Vagina (tissue), 2 donors: ENCODE results near the gene HCRT. TPM values are rescaled to one million over a fixed set of nuclear protein-coding genes. Genes with fewer than 3 reads are reported as not detected.

ENCODE experiments used
- DNase-seq, 2 donors: peaks; one replicate each; pipeline ENCODE4 v3.0.0-alpha.2; 2017; ENCODE audit errors: extremely low spot score in 2 of 2
- H3K27ac ChIP-seq: fragments of 200-600 bp; sonication (generic); one replicate; pipeline ENCODE4 v1.5.1; 2019
- H3K27me3 ChIP-seq: fragments of 200-600 bp; sonication (generic); one replicate; pipeline ENCODE4 v1.5.1; 2019
- H3K36me3 ChIP-seq, 2 donors: fragments of 200-600 bp; sonication (generic); one replicate each; pipeline ENCODE4 v1.5.1; 2017 to 2019
- H3K4me1 ChIP-seq: fragments of 200-600 bp; sonication (generic); one replicate; pipeline ENCODE4 v1.5.1; 2019
- H3K4me3 ChIP-seq, 2 donors: fragments of 200-600 bp; sonication (generic); 1 replicate in 1 of 2; 2 replicates in 1 of 2; pipeline ENCODE4 v1.5.1; 2016 to 2019
- H3K9me3 ChIP-seq: fragments of 200-600 bp; sonication (generic); one replicate; pipeline ENCODE4 v1.5.1; 2019
- CTCF ChIP-seq, 3 experiments: fragments of 450-650 bp in 2 of 3; fragments of 200-600 bp in 1 of 3; sonication (generic) in 1 of 3; IDR thresholded peaks; one replicate each; pipeline ENCODE4 v1.5.1; 2017 to 2019; ENCODE audit warnings: antibody characterized with exemption in 3 of 3, mild to moderate bottlenecking in 2 of 3, moderate library complexity in 2 of 3
- POLR2A ChIP-seq, 2 donors: fragments of 450-650 bp; IDR thresholded peaks; one replicate each; pipeline ENCODE4 v1.6.1; 2017; ENCODE audit warnings: antibody characterized with exemption in 2 of 2, mild to moderate bottlenecking in 2 of 2, moderate library complexity in 2 of 2
- POLR2AphosphoS5 ChIP-seq, 2 donors: sonication (generic); formaldehyde crosslinking; IDR thresholded peaks; one replicate each; pipeline ENCODE4 v1.9.0; 2017; ENCODE audit warnings: antibody characterized with exemption in 2 of 2, mild to moderate bottlenecking in 2 of 2, low read depth in 1 of 2; ENCODE audit not compliant: insufficient read depth in 1 of 2
- intact Hi-C: fragments of 100-400 bp; cut with DNase I; formaldehyde crosslinking; loops from one replicate; pipeline ENCODE4 v1.15.1; 2023
- total RNA-seq: library from RNA; depleted of rRNA; stranded (reverse); fragments of >200 nt; gene quantifications from one replicate; pipeline ENCODE4 v1.2.3, GENCODE V29; 2016

The HCRT gene
- total RNA-seq, 1 donor from 2014 or later: not detected

- Histone ChIP-seq H3K4me1 (peaks cover 19% of the 10 kb centered on the region), H3K4me3 (no peak overlapping the region), H3K9me3 (no peaks in the 10 kb centered on the region), H3K27ac (no peak overlapping the region), H3K27me3 (peaks cover 8% of the 10 kb centered on the region), H3K36me3 (no peaks in the 10 kb centered on the region)
- no peak for DNase-seq
- TF ChIP-seq POLR2A (IDR thresholded peaks at IDR 0.05) (no peak), CTCF (IDR thresholded peaks at IDR 0.05) (no peak)
- intact Hi-C loops: loop anchor here (5.0 kb wide), 1 partner anchor 1712 kb away; no protein-coding TSS in a partner anchor
Measured at GRCh38 chr17:42179335-42179734, 5.9 kb downstream of the HCRT start.

- Histone ChIP-seq H3K9me3 (no peaks in the 10 kb centered on the region), H3K4me3 (no peak overlapping the region), H3K27ac (no peak overlapping the region), H3K36me3 (no peaks in the 10 kb centered on the region), H3K27me3 (peaks cover 8% of the 10 kb centered on the region), H3K4me1 (peaks cover 17% of the 10 kb centered on the region)
- intact Hi-C loops: loop anchor here (5.0 kb wide), 1 partner anchor 1712 kb away; no protein-coding TSS in a partner anchor
- no peak for TF ChIP-seq POLR2A (IDR thresholded peaks at IDR 0.05)
- no peak for TF ChIP-seq POLR2AphosphoS5 (IDR thresholded peaks at IDR 0.05; ENCODE audit: insufficient read depth in 1 of 2, low read depth in 1 of 2)
- no peak for TF ChIP-seq CTCF (IDR thresholded peaks at IDR 0.05)
- DNase-seq: no peak
Measured at GRCh38 chr17:42178817-42179216, 6.4 kb downstream of the HCRT start.

- intact Hi-C loops: loop anchor here (5.0 kb wide), 1 partner anchor 1710 kb away; no protein-coding TSS in a partner anchor
- H3K4me3 ChIP-seq: no peak overlapping the region
- H3K4me1 ChIP-seq: peaks cover 12% of the 10 kb centered on the region
- H3K9me3 ChIP-seq: no peaks in the 10 kb centered on the region
- DNase-seq: no peak
- H3K36me3 ChIP-seq: no peaks in the 10 kb centered on the region
- TF ChIP-seq POLR2AphosphoS5 (IDR thresholded peaks at IDR 0.05; ENCODE audit: insufficient read depth in 1 of 2, low read depth in 1 of 2): no peak
- no peak for TF ChIP-seq POLR2A (IDR thresholded peaks at IDR 0.05)
- no peak overlapping the region for H3K27ac ChIP-seq
- H3K27me3 ChIP-seq: peaks cover 8% of the 10 kb centered on the region
Measured at GRCh38 chr17:42177684-42178083, 7.6 kb downstream of the HCRT start.

- no peaks in the 10 kb centered on the region for H3K27me3 ChIP-seq
- intact Hi-C loops: no loop called here
- no peak for DNase-seq
- H3K4me1 ChIP-seq: no peaks in the 10 kb centered on the region
- no peak overlapping the region for H3K4me3 ChIP-seq
- TF ChIP-seq CTCF (IDR thresholded peaks at IDR 0.05) (no peak), POLR2A (IDR thresholded peaks at IDR 0.05) (no peak), POLR2AphosphoS5 (IDR thresholded peaks at IDR 0.05; ENCODE audit: insufficient read depth in 1 of 2, low read depth in 1 of 2) (no peak)
- no peaks in the 10 kb centered on the region for H3K9me3 ChIP-seq
- no peaks in the 10 kb centered on the region for H3K36me3 ChIP-seq
- no peak overlapping the region for H3K27ac ChIP-seq
Measured at GRCh38 chr17:42174126-42174783, 11.0 kb downstream of the HCRT start.

- no peaks in the 10 kb centered on the region for H3K27me3 ChIP-seq
- H3K4me3 ChIP-seq: no peak overlapping the region
- no peaks in the 10 kb centered on the region for H3K36me3 ChIP-seq
- no peak for DNase-seq
- H3K4me1 ChIP-seq: no peaks in the 10 kb centered on the region
- H3K9me3 ChIP-seq: no peaks in the 10 kb centered on the region
- intact Hi-C loops: no loop called here
- H3K27ac ChIP-seq: no peak overlapping the region
- TF ChIP-seq POLR2AphosphoS5 (IDR thresholded peaks at IDR 0.05; ENCODE audit: insufficient read depth in 1 of 2, low read depth in 1 of 2): no peak
- no peak for TF ChIP-seq POLR2A (IDR thresholded peaks at IDR 0.05)
- TF ChIP-seq CTCF (IDR thresholded peaks at IDR 0.05): no peak
Measured at GRCh38 chr17:42171831-42172230, 13.4 kb downstream of the HCRT start.
